Peyer's patch (tissue), 4 donors: ENCODE data around the gene CYP3A5. TPM values are rescaled to one million over a fixed set of nuclear protein-coding genes. Genes with fewer than 3 reads are reported as not detected.
"Not testable (repeated sequence)": the region's sequence is repeated elsewhere in the genome, so short reads cannot be mapped to it uniquely, and the experiment has no call there.

Experiments
- DNase-seq, 3 donors: peaks; one replicate each; pipeline ENCODE4 v3.0.0-alpha.2; 2017 to 2019
- H3K27ac ChIP-seq, 4 donors: fragments of 200-600 bp; sonication (generic); one replicate each; pipeline ENCODE4 v1.5.1; 2016 to 2019
- H3K27me3 ChIP-seq, 2 donors: fragments of 200-600 bp; sonication (generic); one replicate each; pipeline ENCODE4 v1.5.1; 2019
- H3K36me3 ChIP-seq, 3 donors: fragments of 200-600 bp; sonication (generic); one replicate each; pipeline ENCODE4 v1.5.1; 2016 to 2019
- H3K4me1 ChIP-seq, 4 donors: fragments of 200-600 bp; sonication (generic); one replicate each; pipeline ENCODE4 v1.5.1; 2016 to 2019
- H3K4me3 ChIP-seq, 4 donors: fragments of 200-600 bp; sonication (generic); 1 replicate in 3 of 4; 2 replicates in 1 of 4; pipeline ENCODE4 v1.5.1; 2016 to 2019; ENCODE audit warnings: mild to moderate bottlenecking in 1 of 4
- H3K9me3 ChIP-seq, 4 donors: fragments of 200-600 bp; sonication (generic); one replicate each; pipeline ENCODE4 v1.5.1; 2016 to 2019; ENCODE audit warnings: mild to moderate bottlenecking in 1 of 4
- POLR2A ChIP-seq, 2 donors: fragments of 450-650 bp; IDR thresholded peaks; one replicate each; pipeline ENCODE4 v1.5.1; 2017; ENCODE audit warnings: antibody characterized with exemption in 2 of 2, mild to moderate bottlenecking in 2 of 2, moderate library complexity in 2 of 2
- total RNA-seq, 4 donors: library from RNA; depleted of rRNA; stranded (reverse); fragments of >200 nt; gene quantifications; one replicate each; pipeline ENCODE4 v1.1.0, GENCODE V29; 2016
- TF ChIP-seq, protein P1 (sequence below), 6 experiments: fragments of 450-650 bp in 4 of 6; fragments of 200-600 bp in 2 of 6; sonication (generic) in 1 of 6; IDR thresholded peaks; one replicate each; pipeline ENCODE4 v1.5.1; 2017 to 2019; ENCODE audit warnings: antibody characterized with exemption in 6 of 6, mild to moderate bottlenecking in 3 of 6, moderate library complexity in 1 of 6

CYP3A5 gene
- total RNA-seq: 1,000 to 10,000 TPM in 2 of 4 donors, 100 to 1,000 TPM in 2; 135 to 1,701 (median 1,072) TPM

DNA sequence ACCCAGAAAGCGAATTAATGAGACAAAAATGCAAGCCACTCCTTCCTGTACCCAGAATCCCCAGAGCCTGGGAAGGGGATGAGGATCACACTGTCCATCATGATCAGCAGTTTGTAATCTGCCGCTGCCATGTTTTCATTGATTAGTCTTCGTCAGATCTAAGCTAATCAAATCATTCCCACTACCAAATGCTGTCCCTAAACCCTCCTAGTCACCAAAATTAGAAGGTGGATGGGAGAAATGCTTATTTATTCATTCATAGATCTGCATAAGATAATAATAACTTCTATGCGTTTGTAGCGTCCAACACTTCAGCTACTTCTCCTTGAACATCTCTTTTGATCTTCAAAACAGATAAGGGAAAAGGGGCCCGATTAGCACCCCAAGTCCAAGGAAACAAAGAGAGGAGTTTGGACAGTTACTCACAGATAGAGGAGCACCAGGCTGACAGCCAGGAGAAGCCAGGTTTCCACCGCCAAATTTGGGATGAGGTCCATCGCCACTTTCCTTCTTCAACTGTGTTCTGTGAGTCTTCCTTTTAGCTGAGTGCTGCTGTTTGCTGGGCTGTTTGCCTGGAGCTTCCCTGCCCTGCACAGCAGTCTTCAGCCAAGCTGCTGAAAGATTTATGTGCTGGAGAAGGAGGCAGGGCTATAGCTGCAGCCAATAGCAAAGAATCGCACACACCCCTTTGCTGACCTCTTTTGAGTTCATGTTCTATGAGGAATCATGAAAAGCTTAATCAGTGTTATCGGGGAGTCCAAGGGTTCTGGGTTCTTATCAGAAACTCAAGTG lies at the start of gene CYP3A5:
CYP3A5 (minus strand) TSS at position 597 of the 792 bp plus-strand sequence; CDS start at position 497, 100 bp downstream.
- TF ChIP-seq, protein P1, sequence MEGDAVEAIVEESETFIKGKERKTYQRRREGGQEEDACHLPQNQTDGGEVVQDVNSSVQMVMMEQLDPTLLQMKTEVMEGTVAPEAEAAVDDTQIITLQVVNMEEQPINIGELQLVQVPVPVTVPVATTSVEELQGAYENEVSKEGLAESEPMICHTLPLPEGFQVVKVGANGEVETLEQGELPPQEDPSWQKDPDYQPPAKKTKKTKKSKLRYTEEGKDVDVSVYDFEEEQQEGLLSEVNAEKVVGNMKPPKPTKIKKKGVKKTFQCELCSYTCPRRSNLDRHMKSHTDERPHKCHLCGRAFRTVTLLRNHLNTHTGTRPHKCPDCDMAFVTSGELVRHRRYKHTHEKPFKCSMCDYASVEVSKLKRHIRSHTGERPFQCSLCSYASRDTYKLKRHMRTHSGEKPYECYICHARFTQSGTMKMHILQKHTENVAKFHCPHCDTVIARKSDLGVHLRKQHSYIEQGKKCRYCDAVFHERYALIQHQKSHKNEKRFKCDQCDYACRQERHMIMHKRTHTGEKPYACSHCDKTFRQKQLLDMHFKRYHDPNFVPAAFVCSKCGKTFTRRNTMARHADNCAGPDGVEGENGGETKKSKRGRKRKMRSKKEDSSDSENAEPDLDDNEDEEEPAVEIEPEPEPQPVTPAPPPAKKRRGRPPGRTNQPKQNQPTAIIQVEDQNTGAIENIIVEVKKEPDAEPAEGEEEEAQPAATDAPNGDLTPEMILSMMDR (IDR thresholded peaks at IDR 0.05): no peak
- TF ChIP-seq POLR2A (IDR thresholded peaks at IDR 0.05): peak; percentile 99
- Histone ChIP-seq H3K4me3 (peak within 1 kb of the TSS in 3 of 4 donors; percentile 30 to 60 (median 56)), H3K36me3 (peaks cover 0 to 24% (median 0%) of the 10 kb centered on the region in 3 donors), H3K27ac (peak within 1 kb of the TSS in 3 of 4 donors; percentile 80 to 92 (median 83)), H3K4me1 (no peaks in the 10 kb centered on the region), H3K27me3 (no peaks in the 10 kb centered on the region), H3K9me3 (no peaks in the 10 kb centered on the region)
- peak in 2 of 3 donors; percentile 87 to 88 for DNase-seq

DNA sequence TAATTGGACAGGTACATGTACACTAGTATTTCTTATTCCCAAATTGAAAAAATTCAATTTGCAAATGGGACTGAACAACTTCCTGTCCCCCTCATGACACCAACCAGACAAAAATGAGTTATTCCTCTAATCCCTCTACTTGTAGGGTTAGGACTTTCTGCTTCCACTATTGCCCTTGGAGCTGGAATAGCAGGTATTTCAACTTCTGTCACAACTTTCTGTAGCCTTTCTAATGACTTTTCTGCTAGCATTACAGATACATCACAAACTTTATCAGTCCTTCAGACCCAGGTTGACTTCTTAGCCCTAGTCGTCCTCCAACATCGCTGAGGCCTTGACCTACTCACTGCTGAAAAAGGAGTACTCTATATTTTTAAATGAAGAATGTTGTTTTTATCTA lies 48.8 kb upstream of the CYP3A5 start:
- Histone ChIP-seq H3K27ac (no peak overlapping the region), H3K36me3 (no peaks in the 10 kb centered on the region), H3K9me3 (no peaks in the 10 kb centered on the region), H3K4me1 (no peaks in the 10 kb centered on the region), H3K4me3 (no peak overlapping the region), H3K27me3 (no peaks in the 10 kb centered on the region)
- TF ChIP-seq, protein P1 (IDR thresholded peaks at IDR 0.05): no peak
- TF ChIP-seq POLR2A (IDR thresholded peaks at IDR 0.05): no peak
- no peak for DNase-seq

DNA sequence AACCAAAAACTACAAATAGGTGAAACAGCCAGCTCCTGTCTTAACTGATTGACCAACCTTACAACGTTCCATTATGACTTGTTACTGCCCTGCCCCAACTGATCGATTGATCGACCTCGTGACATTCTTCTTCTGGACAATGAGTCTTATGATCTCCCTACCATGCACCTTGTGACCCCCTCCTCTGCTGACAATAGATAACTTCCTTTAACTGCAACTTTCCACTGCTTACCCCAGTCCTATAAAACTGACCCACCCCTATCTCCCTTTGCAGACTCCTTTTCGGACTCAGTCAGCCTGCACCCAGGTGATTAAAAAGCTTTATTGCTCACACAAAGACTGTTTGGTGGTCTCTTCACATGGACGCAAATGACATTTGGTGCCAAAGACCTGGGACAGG lies 43.4 kb upstream of the CYP3A5 start:
- H3K27me3 ChIP-seq, H3K4me3 ChIP-seq: not testable (repeated sequence)

DNA sequence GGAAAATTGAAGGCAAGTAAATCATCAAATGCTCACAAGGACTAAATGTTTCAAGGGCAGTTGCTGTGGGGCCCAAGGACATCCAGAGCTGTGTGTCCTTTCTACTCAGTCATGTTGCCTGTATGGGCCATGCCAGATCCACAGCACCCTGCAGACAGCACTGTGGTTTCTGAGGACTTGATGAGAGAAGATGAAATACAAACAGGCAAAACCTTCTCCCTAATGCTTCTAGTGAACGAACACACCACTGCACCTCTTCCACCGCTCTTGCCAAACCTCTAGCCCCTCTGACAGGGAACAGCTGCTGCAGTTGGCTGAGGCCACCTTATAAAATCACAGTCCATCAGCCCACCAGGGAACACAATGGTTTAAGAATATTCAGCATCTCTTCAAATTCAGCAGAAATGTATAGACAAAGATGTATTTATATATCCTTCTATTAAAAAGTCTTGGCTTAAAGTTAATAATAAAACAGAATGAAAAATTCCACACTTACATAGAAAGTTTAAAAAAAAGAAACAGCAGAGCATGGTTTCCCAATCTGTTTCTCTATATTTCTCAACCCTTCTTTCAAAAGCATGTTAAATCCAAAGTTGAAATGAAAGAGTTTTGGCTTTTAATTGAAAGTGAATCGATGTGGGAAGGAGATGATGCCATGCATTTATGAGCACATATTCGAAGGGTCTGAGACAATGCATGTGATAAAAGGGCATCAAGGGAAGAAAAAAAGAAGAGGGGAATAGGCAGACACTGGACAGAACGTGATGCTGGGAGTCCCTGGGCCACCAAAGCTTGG lies 41.2 kb upstream of the CYP3A5 start:
- Histone ChIP-seq H3K36me3 (no peaks in the 10 kb centered on the region), H3K9me3 (no peaks in the 10 kb centered on the region), H3K4me3 (peak overlapping the region in 1 of 4 donors; percentile 1), H3K4me1 (peaks cover 0 to 7% (median 0%) of the 10 kb centered on the region in 4 donors), H3K27ac (peak overlapping the region in 2 of 4 donors; percentile 32 to 85), H3K27me3 (no peaks in the 10 kb centered on the region)
- TF ChIP-seq POLR2A (IDR thresholded peaks at IDR 0.05): no peak
- TF ChIP-seq, protein P1 (IDR thresholded peaks at IDR 0.05): no peak
- no peak for DNase-seq

More for the DNA sequence above, 43.4 kb upstream of the CYP3A5 start:
- H3K4me1 ChIP-seq, H3K9me3 ChIP-seq, DNase-seq, H3K27ac ChIP-seq, H3K36me3 ChIP-seq: not testable (repeated sequence)

DNA sequence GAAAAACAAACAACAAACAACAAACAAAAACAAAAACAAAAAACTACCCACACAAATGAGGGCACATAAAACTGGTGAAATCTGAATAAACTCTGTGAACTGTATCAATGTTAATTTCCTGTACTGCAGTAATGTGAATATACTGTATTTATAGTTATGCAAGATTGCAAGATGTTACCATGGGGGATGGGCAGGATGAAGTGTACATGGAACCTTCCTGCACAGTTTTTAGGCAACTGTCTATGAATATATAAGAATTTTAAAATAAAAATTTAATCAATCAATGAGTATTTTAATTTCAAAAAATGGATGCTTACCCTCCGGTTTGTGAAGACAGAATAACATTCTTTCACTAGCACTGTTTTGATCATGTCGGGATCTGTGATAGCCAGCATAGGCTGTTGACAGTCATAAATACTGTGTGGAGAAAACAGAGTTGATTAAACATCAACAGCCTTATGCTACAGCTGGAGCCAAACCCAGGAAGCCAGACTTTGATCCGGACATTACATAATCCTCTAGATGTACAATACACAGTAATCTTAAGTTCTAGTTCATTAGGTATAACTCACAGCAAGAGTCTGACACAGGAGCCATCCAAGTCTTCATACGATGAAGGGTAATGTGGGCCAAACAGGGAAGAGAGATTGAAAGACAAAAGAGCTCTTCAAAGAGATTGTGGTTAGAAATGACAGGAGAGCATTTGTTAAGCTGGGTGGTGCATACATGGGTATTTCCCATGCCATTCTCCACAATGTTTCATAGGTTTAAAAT lies 40.4 kb upstream of the CYP3A5 start:
- Histone ChIP-seq H3K36me3 (no peaks in the 10 kb centered on the region), H3K4me1 (peaks cover 0 to 7% (median 0%) of the 10 kb centered on the region in 4 donors), H3K27ac (peak overlapping the region in 2 of 4 donors; percentile 32 to 85), H3K9me3 (no peaks in the 10 kb centered on the region), H3K27me3 (no peaks in the 10 kb centered on the region), H3K4me3 (peak overlapping the region in 2 of 4 donors; percentile 1 to 3)
- peak in 1 of 2 donors; percentile 75 for TF ChIP-seq POLR2A (IDR thresholded peaks at IDR 0.05)
- TF ChIP-seq, protein P1 (IDR thresholded peaks at IDR 0.05): no peak
- DNase-seq: peak in 1 of 3 donors; percentile 76
